Stimulated activated naive B cell treated with anti-CD40 and anti-IgM and Interleukin-4, amounts not matched to agents 10 μg/mL and 1 μg/mL and 100 μg/mL, for 72 hours (primary cell): ENCODE measurements around the gene KIF21B.

Experiments
- ATAC-seq, 2 donors: fragments of 150-1000 bp; cut with Tn5 transposase; replicated peaks; 2 replicates each; pipeline ENCODE4 v1.10.0; 2021; ENCODE audit warnings: moderate library complexity in 1 of 2
- DNase-seq: peaks from one replicate; pipeline ENCODE4 v3.0.0; 2021
- H3K27ac Mint-ChIP-seq: one replicate; pipeline ENCODE4 v1.8.0; 2022; ENCODE audit warnings: mild to moderate bottlenecking, mixed read lengths
- H3K27me3 Mint-ChIP-seq, 2 donors: one replicate each; pipeline ENCODE4 v1.8.0; 2022; ENCODE audit warnings: mixed read lengths in 2 of 2
- H3K36me3 Mint-ChIP-seq, 2 donors: one replicate each; pipeline ENCODE4 v1.8.0; 2022; ENCODE audit warnings: mixed read lengths in 2 of 2, mild to moderate bottlenecking in 1 of 2
- H3K4me1 Mint-ChIP-seq, 2 donors: one replicate each; pipeline ENCODE4 v1.8.0; 2022; ENCODE audit warnings: mixed read lengths in 2 of 2, mild to moderate bottlenecking in 1 of 2
- H3K4me3 Mint-ChIP-seq, 2 donors: one replicate each; pipeline ENCODE4 v1.8.0; 2022; ENCODE audit warnings: mild to moderate bottlenecking in 2 of 2, mixed read lengths in 2 of 2, moderate library complexity in 1 of 2
- H3K9me3 Mint-ChIP-seq, 2 donors: one replicate each; pipeline ENCODE4 v1.8.0; 2022; ENCODE audit warnings: mixed read lengths in 2 of 2, mild to moderate bottlenecking in 1 of 2

Gene KIF21B

DNA sequence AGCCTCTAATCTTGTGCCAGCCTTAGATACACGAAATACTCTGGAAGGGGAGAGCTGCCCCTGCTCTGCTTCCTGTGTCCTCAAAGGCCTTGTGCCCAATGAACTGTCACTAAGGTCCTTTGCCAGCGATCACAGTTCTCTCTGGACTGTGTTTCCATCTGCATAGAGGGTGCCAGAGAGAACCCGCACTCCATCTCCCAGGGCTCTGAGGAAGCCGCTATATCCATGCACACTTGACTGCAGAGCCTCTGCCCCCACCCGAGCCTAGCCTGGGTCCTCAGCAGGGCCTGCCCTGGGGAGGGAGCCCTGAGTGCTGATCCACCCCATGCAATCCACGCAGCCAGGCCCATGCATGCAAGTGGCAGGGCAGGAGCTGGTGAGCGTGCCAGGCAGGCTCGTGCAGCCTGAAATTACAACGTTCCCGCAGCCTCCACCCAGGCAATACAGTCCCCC lies 30.6 kb upstream of the KIF21B start:
- Mint-ChIP-seq H3K27ac (no peak overlapping the region), H3K9me3 (no peaks in the 10 kb centered on the region), H3K36me3 (no peaks in the 10 kb centered on the region), H3K27me3 (no peaks in the 10 kb centered on the region), H3K4me1 (peaks cover 44 to 77% of the 10 kb centered on the region in 2 donors), H3K4me3 (no peak overlapping the region)
- ATAC-seq (no peak), DNase-seq (no peak)

DNA sequence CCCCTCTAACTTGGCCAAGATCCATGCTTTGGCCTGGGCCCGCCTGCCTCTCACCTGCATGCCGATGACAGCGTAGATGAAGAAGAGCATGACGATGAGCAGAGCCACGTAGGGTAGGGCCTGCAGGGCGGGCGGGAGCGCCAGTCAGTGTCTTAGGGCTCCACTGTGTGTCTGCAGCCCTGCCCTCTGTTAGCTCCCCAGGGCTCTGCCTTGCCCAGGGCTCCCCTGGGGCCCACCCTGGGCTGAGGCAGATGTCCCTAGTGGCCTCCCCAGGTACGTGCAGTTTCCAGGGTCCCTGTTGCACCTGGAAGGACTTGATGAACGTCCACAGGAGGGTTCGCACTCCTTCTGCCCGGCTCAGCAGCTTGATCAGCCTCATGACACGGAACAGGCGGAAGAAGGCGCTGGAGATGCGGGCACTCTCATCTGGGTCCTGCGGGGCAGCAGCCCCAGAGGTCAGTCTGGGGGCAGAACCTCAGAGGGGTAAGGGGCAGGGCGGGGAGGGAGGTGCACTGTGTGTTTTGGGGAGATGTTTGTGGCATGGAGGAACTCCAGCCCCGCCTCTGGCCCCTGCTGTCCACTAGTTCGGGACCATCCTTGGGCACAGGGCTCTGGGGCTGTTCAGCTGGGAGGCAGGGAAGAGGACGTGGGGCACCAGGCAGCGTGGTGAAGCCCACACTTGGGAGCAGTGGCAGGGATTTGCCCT lies 29.8 kb upstream of the KIF21B start:
- Mint-ChIP-seq H3K27me3 (no peaks in the 10 kb centered on the region), H3K27ac (peak overlapping the region; percentile 57), H3K4me1 (peaks cover 44 to 77% of the 10 kb centered on the region in 2 donors), H3K9me3 (no peaks in the 10 kb centered on the region), H3K4me3 (no peak overlapping the region), H3K36me3 (no peaks in the 10 kb centered on the region)
- ATAC-seq (peak in 1 of 2 donors; percentile 51), DNase-seq (no peak)

GRCh38 chr1:201051399-201051798 lies 27.9 kb upstream of the KIF21B start:
- DNase-seq (no peak), ATAC-seq (no peak)
- Mint-ChIP-seq H3K4me3 (no peak overlapping the region), H3K27me3 (no peaks in the 10 kb centered on the region), H3K27ac (no peak overlapping the region), H3K9me3 (no peaks in the 10 kb centered on the region), H3K36me3 (no peaks in the 10 kb centered on the region), H3K4me1 (peaks cover 29 to 58% of the 10 kb centered on the region in 2 donors)

DNA sequence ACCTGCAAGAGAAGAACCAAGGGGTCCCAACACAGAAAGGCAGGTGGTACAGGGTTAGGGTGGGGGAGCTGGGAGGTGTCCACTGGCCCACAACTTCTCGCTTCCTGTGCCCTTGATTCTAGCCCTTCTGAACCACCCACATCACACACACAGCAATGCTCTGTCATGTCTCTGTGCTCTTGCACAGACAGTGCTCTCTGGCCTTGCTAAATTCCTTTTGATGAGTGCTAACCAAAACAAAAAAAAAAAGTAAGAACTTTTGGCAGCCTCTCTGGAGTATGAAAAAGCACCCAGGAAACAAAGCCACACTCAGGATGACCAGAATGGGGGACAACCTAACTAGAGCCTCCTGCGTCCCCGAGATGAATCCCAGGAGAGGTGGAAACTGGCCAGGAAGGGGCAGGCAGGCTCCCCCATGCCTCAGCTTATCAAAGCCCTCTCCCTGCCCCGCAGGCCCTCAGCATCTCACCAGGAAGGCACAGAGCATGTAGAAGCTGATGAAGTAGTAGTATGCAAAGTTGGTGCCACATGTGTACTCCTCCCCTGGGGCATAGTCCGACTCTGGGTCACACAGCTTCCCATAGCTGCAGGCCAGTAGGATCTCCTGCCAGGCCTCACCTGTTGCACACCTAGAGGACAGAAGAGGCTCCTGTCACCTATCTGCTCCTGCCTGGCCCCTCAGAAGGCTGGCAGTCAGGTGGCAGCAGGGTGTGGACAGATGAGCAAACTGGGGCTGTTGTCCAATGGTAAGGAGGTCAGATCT lies 27.2 kb upstream of the KIF21B start:
- Mint-ChIP-seq H3K4me3 (no peak overlapping the region), H3K27ac (no peak overlapping the region), H3K36me3 (no peaks in the 10 kb centered on the region), H3K4me1 (peaks cover 23 to 51% of the 10 kb centered on the region in 2 donors), H3K9me3 (no peaks in the 10 kb centered on the region), H3K27me3 (no peaks in the 10 kb centered on the region)
- DNase-seq = no peak
- ATAC-seq = peak in 1 of 2 donors; percentile 43

DNA sequence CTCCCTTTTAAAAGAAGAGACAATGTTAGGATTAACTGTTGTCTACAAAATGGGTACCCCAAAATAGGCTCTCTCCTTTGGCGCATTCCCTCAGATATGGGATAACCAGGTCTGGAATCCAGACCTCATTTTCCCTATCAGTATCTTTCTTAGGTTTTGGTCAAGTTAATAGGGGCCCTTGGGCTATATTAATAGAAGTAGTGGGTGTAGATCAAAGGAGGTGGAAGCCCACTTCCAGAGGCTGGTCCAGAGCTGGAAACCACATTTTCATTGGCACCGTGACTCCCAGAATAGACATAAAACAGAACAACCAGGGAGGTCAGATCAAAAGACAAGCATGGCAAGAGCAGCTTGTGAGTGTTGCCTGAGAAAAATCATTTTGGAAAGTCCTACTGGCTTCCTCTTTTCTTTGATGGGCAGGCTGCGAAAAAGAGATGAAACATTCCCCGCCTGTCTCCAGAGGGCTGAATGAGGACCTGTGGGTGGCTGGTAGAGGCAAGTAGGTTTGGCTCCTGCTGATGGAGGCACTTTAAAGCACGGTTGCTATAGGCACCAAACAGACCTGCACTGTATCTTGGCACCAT lies 25.8 kb upstream of the KIF21B start:
- Mint-ChIP-seq H3K27ac (no peak overlapping the region), H3K36me3 (no peaks in the 10 kb centered on the region), H3K4me3 (no peak overlapping the region), H3K4me1 (peaks cover 16 to 37% of the 10 kb centered on the region in 2 donors), H3K27me3 (peaks cover 0 to 9% of the 10 kb centered on the region in 2 donors), H3K9me3 (no peaks in the 10 kb centered on the region)
- ATAC-seq = peak; percentile 45 to 46
- DNase-seq = no peak

- H3K27me3 Mint-ChIP-seq = peaks cover 0 to 9% of the 10 kb centered on the region in 2 donors
- peaks cover 10 to 29% of the 10 kb centered on the region in 2 donors for H3K4me1 Mint-ChIP-seq
- H3K9me3 Mint-ChIP-seq = no peaks in the 10 kb centered on the region
- no peak for ATAC-seq
- no peak for DNase-seq
- H3K36me3 Mint-ChIP-seq = no peaks in the 10 kb centered on the region
- no peak overlapping the region for H3K4me3 Mint-ChIP-seq
- H3K27ac Mint-ChIP-seq = no peak overlapping the region
Observed at GRCh38 chr1:201048521-201048920, 25.0 kb upstream of the KIF21B start.

GRCh38 chr1:201044119-201044518 lies 20.6 kb upstream of the KIF21B start:
- Mint-ChIP-seq H3K36me3 (no peaks in the 10 kb centered on the region), H3K4me3 (no peak overlapping the region), H3K4me1 (peaks cover 0 to 7% of the 10 kb centered on the region in 2 donors), H3K27ac (no peak overlapping the region), H3K9me3 (no peaks in the 10 kb centered on the region), H3K27me3 (peaks cover 0 to 9% of the 10 kb centered on the region in 2 donors)
- no peak for DNase-seq
- ATAC-seq = no peak

- H3K4me1 Mint-ChIP-seq = peaks cover 0 to 7% of the 10 kb centered on the region in 2 donors
- H3K4me3 Mint-ChIP-seq = no peak overlapping the region
- peaks cover 0 to 9% of the 10 kb centered on the region in 2 donors for H3K27me3 Mint-ChIP-seq
- H3K9me3 Mint-ChIP-seq = no peaks in the 10 kb centered on the region
- peak; percentile 90 to 96 for ATAC-seq
- DNase-seq = peak; percentile 44
- no peaks in the 10 kb centered on the region for H3K36me3 Mint-ChIP-seq
- H3K27ac Mint-ChIP-seq = peak overlapping the region; percentile 31
Observed at GRCh38 chr1:201042779-201043461, 19.4 kb upstream of the KIF21B start.

DNA sequence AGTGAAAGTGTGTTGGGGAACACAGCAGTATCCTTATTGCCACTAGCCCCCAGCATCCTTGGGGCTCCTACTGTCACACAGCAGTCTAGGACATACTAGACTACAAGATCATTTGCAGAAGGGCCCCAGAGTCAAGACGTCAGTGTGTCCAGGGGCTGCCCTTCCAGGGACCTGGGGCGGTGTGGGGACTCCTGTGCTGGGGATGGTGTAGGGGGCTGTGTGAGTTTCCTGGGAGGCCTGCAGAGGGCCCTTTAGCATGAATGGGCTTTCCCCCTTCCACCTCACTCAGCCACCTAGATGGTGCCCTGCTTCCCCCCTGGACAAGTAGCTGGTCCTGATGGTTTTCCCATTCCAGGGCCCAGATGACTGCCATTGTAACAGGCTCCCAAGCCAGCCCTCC lies 17.5 kb upstream of the KIF21B start:
- no peak overlapping the region for H3K4me3 Mint-ChIP-seq
- DNase-seq (no peak), ATAC-seq (no peak)
- no peak overlapping the region for H3K27ac Mint-ChIP-seq
- peaks cover 0 to 7% of the 10 kb centered on the region in 2 donors for H3K4me1 Mint-ChIP-seq
- H3K27me3 Mint-ChIP-seq = peaks cover 0 to 9% of the 10 kb centered on the region in 2 donors
- H3K9me3 Mint-ChIP-seq = no peaks in the 10 kb centered on the region
- H3K36me3 Mint-ChIP-seq = no peaks in the 10 kb centered on the region

DNA sequence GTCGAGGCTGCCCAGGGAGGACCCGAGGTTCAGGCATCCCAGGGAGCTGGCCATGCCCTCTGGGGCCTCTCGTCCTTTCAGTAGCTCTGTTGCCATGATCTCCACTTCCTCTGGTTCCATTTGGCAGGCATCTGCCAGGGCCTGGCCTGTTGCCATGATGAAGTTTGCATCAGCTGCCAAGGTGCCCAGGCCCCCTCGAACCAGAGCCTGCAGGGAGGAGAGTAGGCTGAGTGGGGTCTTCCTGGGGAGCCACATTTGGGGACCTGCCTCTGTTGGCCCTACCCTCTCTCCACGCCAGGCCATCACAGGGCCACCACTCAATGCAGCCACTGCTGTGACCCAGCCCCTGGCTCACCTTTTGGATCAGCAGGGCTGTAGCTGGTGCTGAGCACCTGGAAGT lies 16.4 kb upstream of the KIF21B start:
- ATAC-seq (no peak), DNase-seq (no peak)
- Mint-ChIP-seq H3K4me1 (peaks cover 0 to 7% of the 10 kb centered on the region in 2 donors), H3K4me3 (no peak overlapping the region), H3K36me3 (no peaks in the 10 kb centered on the region), H3K27me3 (peaks cover 0 to 3% of the 10 kb centered on the region in 2 donors), H3K9me3 (no peaks in the 10 kb centered on the region), H3K27ac (no peak overlapping the region)

- DNase-seq (no peak), ATAC-seq (no peak)
- H3K4me3 Mint-ChIP-seq = no peak overlapping the region
- H3K4me1 Mint-ChIP-seq = peaks cover 0 to 7% of the 10 kb centered on the region in 2 donors
- H3K9me3 Mint-ChIP-seq = no peaks in the 10 kb centered on the region
- no peaks in the 10 kb centered on the region for H3K27me3 Mint-ChIP-seq
- H3K27ac Mint-ChIP-seq = no peak overlapping the region
- H3K36me3 Mint-ChIP-seq = no peaks in the 10 kb centered on the region
Observed at GRCh38 chr1:201039418-201039817, 15.9 kb upstream of the KIF21B start.

GRCh38 chr1:201038186-201038876 lies 14.8 kb upstream of the KIF21B start:
- no peak overlapping the region for H3K27ac Mint-ChIP-seq
- no peaks in the 10 kb centered on the region for H3K9me3 Mint-ChIP-seq
- no peaks in the 10 kb centered on the region for H3K36me3 Mint-ChIP-seq
- DNase-seq = no peak
- H3K4me3 Mint-ChIP-seq = no peak overlapping the region
- no peak for ATAC-seq
- peaks cover 0 to 7% of the 10 kb centered on the region in 2 donors for H3K4me1 Mint-ChIP-seq
- no peaks in the 10 kb centered on the region for H3K27me3 Mint-ChIP-seq

- no peaks in the 10 kb centered on the region for H3K9me3 Mint-ChIP-seq
- H3K27ac Mint-ChIP-seq = no peak overlapping the region
- no peaks in the 10 kb centered on the region for H3K27me3 Mint-ChIP-seq
- DNase-seq (no peak), ATAC-seq (no peak)
- H3K4me3 Mint-ChIP-seq = no peak overlapping the region
- no peaks in the 10 kb centered on the region for H3K36me3 Mint-ChIP-seq
- H3K4me1 Mint-ChIP-seq = no peaks in the 10 kb centered on the region
Observed at GRCh38 chr1:201036188-201036842, 12.8 kb upstream of the KIF21B start.
